SK-MEL-5 (cell line): ENCODE data around the gene ZFP3. TPM values are rescaled to one million over a fixed set of nuclear protein-coding genes. Genes with fewer than 3 reads are reported as not detected.

Source experiments
- small RNA-seq, 2 experiments: library from RNA; depleted of rRNA; stranded (forward); fragments of <200 nt; gene quantifications; one replicate each; pipeline ENCODE3, GENCODE V24; 2014
- total RNA-seq: library from RNA; depleted of rRNA; stranded (reverse); fragments of >200 nt; shearing (Covaris generic); gene quantifications from 2 replicates; pipeline ENCODE4 v1.2.3, GENCODE V29; 2014; rRNA removed

ZFP3 gene
- total RNA-seq, 1 experiment from 2014 or later, result not detected

Small RNA genes lying within 50 kb of the gene (small RNA-seq; reads per million reads assigned to genes)
- 0 reads per million in 2 experiments for gene AC012146.4

Other genes with a start within 250 kb of the ZFP3 start
- 18.7 and 19.5 TPM in 2 replicates for gene MINK1, start 245.1 kb upstream of the ZFP3 start, total RNA-seq
- not detected in 2 replicates for gene C17orf107, start 178.9 kb upstream of the ZFP3 start, total RNA-seq
- 0.11 TPM in 1 of 2 replicates, not detected in the other for gene CHRNE, start 175.4 kb upstream of the ZFP3 start, total RNA-seq
- gene GP1BA, start 146.2 kb upstream of the ZFP3 start, total RNA-seq, result not detected in 2 replicates
- gene SLC25A11, start 138.4 kb upstream of the ZFP3 start, total RNA-seq, result 115 and 129 TPM in 2 replicates
- gene RNF167, start 138.2 kb upstream of the ZFP3 start, total RNA-seq, result 30.6 and 38.3 TPM in 2 replicates
- 714 and 787 TPM in 2 replicates for gene PFN1, start 129.9 kb upstream of the ZFP3 start, total RNA-seq
- 3.6 and 4.3 TPM in 2 replicates for gene ENO3, start 127.3 kb upstream of the ZFP3 start, total RNA-seq
- 41.6 and 55.3 TPM in 2 replicates for gene SPAG7, start 110.7 kb upstream of the ZFP3 start, total RNA-seq
- 4.4 and 5.6 TPM in 2 replicates for gene CAMTA2, start 90.8 kb upstream of the ZFP3 start, total RNA-seq
- 0.16 and 0.24 TPM in 2 replicates for gene INCA1, start 80.9 kb upstream of the ZFP3 start, total RNA-seq
- gene KIF1C, start 80.5 kb upstream of the ZFP3 start, total RNA-seq, result 48.2 and 54.7 TPM in 2 replicates
- not detected in 2 replicates for gene SLC52A1, start 43.0 kb upstream of the ZFP3 start, total RNA-seq
- 7.1 and 7.4 TPM in 2 replicates for gene ZNF232, start 33.4 kb downstream of the ZFP3 start, total RNA-seq
- gene USP6, start 37.6 kb downstream of the ZFP3 start, total RNA-seq, result not detected in 2 replicates
- 5.7 and 7.5 TPM in 2 replicates for gene ZNF594, start 113.4 kb downstream of the ZFP3 start, total RNA-seq
- gene SCIMP, start 156.4 kb downstream of the ZFP3 start, total RNA-seq, result not detected in 2 replicates
- gene RABEP1, start 203.8 kb downstream of the ZFP3 start, total RNA-seq, result 38.4 and 50.9 TPM in 2 replicates